Activated T-cell treated with anti-CD3 and anti-CD28 coated beads for 4 hours (primary cell): ENCODE data around the gene XRN2.

Experiments used
- DNase-seq: peaks from one replicate; pipeline ENCODE4 v3.0.0-alpha.2; 2020

XRN2 gene

GRCh38 chr20:21301940-21302663, 1.0 kb upstream of the XRN2 start:
- DNase-seq: no peak

DNA sequence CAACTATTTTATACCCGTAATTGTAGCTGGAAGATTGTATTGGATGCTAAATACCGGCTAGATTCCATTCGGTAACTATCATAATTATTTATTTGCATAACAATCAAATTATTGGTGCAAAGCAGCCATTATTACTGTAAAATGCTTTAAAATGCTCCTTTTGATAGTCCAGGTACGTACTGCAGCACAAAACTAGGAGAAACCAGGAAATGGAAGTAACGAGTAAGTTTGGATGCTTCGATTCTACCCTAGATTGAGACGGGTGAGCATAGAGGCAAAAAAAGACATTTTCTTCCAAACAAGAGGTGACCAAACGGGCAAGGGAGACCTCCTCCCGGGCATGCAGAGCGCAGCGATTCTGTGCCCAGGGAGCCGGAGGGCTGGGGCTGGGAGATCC, 469 bp upstream of the XRN2 start:
- no peak for DNase-seq

DNA sequence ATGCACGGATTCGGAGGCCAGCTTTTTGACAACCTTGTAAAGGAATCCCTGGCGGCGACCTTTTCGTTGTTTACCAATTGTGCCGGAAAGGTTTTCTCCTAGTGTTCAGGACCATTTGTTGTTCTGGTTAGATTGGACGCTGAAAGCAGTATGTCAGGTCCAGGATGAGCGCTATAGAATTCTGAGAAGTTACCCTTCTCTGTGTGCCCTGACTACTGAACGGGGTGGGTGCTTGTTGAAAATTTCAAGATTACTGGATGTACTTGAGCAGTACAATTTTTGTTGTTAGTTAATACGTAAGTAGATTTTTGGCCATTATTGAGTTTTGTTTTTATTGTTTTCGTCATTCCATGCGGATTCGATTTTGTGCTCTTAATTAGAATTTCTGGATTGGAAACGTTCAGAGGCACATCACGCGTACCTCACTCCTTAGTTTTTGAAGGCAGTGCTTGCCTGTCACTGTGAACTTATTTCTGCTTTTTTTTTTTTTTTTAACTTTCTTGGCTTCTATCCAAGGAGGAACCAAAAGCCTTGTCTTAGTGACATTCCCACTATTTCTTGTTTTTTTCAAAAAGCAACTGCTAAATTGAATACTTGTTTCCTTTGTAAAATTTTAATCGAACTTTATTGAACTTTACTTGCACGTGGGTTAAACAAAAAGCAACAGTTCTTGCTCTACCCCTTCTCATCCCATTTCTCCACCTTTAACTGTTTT, 898 bp downstream of the XRN2 start:
- no peak for DNase-seq

- DNase-seq: no peak
Observed at GRCh38 chr20:21308340-21308739, 5.2 kb downstream of the XRN2 start.

DNA sequence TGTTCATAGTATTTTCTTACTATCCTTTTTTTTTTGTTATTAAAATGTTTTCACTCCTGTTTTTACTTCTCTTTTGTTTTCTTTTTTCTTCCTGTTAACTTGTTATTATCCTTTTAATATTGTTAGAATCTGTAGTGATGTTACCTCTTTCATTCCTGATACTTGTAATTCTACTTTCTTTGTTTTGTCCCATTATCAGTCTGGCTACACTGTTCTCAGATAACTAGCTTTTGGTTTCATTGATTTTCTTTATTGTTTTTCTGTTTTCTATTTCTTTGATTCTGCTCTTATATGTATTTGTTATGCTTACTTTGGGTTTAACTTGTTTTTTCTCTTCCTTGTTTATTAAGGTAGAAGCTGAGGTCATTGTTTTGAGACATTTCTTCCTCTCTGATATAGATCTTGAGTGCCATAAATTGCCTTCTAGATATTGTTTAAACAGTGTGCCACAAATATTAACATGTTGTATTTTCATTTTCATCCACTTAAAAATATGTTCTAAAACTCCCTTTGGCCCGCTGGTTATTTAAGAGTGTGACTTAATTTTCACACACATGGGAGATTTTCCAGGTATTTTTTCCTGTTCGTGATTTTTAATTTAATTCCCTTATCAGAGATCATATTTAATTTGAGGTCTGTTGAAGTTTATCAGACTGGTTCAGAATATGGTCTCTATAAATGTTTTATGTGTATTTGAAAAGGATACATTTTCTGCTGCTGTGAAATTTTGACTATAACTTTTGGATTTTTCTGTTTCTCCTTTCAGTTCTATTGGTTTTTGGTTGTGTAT, 6.7 kb downstream of the XRN2 start:
- no peak for DNase-seq

- no peak for DNase-seq
Observed at GRCh38 chr20:21312813-21313474, 9.8 kb downstream of the XRN2 start.

DNA sequence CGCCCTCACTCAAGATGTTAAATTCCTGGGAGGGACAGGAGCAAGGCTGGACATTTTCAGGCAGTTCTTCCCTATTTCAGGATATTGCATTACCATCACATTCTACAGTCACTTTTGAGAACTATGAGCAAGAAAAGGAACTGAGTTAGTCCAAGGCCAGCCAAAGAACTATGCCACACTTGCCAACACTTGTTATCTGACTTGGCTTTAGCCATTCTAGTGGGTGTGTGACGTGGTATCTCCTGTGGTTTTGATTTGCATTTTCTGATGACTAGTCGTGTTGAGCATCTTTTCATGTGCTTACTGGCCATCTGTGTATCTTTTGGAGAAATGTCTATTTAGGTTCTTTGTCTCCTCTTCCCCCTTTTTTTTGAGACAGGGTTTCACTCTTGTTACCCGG, 12.0 kb downstream of the XRN2 start:
- DNase-seq: no peak

GRCh38 chr20:21322083-21322710, 19.1 kb downstream of the XRN2 start:
- no peak for DNase-seq

DNA sequence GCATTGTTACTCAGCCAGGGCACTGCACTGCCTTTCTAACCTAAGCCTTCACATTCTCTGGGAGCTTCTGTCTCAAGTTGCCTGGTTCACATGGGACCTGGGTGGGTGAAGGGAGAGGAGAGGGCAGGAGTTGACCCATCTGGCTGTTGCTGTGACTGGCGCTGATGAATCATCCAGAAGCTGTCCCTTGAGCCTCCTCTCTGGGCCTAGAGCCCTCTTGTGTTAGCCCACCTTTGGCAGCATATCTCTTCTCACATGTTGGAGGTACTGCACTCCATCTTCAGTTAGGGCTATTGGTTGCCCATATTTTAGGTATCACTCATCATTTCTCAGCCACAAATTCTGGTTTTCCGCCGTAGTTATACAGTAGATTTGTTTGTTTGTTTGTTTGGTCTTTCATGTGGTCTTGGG, 19.8 kb downstream of the XRN2 start:
- DNase-seq: no peak

GRCh38 chr20:21323640-21324039, 20.5 kb downstream of the XRN2 start:
- DNase-seq: no peak

GRCh38 chr20:21324126-21324525, 21.0 kb downstream of the XRN2 start:
- no peak for DNase-seq

GRCh38 chr20:21325296-21325695, 22.2 kb downstream of the XRN2 start:
- DNase-seq: no peak

DNA sequence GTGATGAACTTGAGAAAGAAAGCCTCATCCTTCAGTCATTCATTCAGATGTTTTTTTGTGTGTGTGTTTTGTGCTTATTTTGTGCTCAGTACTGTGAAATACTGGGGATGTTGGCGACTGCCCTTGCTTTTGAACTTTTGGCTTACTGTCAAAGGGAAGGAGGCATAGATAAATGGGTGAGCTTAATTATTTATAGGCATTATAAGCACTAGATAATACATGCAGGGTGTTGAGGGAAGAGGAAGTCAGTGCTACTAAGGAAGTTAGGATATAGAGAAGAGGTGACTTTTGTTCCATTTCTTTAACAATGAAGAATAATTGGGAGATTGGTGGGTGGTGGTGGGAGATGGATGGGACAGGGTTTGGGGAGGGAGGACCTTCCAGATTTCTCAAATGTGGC, 23.6 kb downstream of the XRN2 start:
- no peak for DNase-seq

- DNase-seq: no peak
Observed at GRCh38 chr20:21336455-21337151, 33.5 kb downstream of the XRN2 start.

DNA sequence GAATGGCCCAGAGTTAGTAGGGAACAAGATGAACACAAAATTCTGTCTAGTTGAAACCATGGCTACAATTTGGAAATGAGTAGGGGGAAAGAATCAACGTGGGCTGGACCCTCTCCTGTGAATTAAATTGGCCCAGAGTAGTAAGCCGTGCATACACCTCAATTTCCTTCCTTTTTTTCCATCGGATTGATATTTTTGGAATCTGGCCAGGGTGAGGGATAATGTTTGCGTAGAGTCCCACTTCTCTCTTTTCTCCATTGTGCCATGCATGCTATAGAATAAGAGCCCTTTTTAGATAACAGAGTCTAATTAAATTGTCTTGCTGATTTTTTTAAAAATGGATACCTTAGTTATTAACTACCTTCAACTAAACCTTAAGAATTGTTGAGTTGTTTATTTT, 35.2 kb downstream of the XRN2 start:
- DNase-seq: no peak

DNA sequence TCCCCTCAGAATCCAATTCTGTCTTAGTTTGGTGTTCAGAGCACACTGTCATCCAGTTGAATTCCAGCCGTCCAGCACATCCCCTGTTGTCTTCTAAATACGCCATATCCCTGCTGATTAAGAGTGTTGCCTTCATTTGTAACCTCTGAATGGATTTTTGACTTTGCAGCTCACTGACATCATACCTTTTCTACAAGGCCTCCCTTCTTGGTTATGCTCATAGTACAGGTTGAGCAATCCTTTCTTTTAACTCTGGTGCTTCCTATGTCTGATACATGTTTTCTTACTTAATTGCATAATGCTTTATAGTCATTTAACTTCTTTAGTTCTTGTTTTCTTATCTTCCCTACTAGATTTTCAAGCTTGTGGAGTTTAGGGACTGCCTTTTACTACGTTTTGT, 36.4 kb downstream of the XRN2 start:
- DNase-seq: no peak

GRCh38 chr20:21340991-21341697, 38.0 kb downstream of the XRN2 start:
- no peak for DNase-seq

DNA sequence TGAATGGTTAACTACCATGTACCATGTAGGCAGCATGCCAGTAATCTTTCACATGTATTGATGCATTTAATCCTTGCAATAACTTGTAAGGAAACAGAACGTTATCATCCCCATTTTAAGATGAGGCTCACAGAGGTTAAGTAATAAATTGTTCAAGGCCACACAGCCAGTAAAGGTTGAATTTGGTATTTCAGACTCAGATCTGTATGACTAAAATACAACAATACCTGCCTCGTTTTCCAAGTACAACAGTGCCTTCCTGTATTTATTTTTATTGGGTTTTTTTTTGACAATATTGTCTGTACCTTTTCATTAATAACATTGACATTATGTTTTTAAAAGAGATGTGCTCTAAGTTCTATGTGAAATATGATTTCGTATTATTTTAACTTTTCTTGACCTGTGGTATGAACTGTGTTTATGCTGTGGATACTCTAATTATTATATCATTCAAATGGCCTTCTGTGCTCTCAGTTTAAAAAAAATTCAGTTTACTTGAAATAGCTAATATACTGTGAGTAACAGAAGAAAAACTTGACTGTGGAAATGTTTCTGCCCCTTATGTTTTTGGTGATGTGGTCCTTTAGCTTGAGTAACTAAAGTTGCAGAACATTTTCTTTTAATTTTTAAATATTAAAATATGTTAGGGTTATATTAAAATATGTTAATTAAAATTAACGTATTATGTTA, 39.7 kb downstream of the XRN2 start:
- DNase-seq: no peak

- no peak for DNase-seq
Observed at GRCh38 chr20:21344206-21344900, 41.2 kb downstream of the XRN2 start.

DNA sequence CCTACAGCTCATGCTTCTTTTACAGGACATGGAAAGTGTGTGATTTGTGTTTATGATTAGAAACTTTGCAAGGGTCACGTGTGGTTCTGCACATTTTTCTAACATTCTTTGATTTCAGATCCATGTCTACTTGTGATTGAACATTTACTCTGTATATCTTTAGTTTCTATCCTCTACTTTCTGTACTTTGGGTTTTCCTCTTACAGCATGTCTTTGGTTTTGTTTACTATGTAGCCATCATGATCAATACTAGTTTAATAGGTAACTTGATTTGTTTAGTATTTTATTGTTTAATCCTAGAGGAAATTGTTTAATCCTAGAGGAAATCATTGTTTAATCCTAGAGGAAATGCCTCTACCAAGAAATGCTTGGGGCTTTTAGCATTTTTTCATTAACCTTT, 41.8 kb downstream of the XRN2 start:
- no peak for DNase-seq
